NCI-H187 (cell line): Measurements from ENCODE around the gene RHOXF2B.
"Not testable (repeated sequence)": the region's sequence is repeated elsewhere in the genome, so short reads cannot be mapped to it uniquely, and the experiment has no call there.

ENCODE experiments used
- DNase-seq, 2 experiments: peaks; one replicate each; lab custom pipeline; 2025; lab: John Stamatoyannopoulos, UW

The RHOXF2B gene

DNA sequence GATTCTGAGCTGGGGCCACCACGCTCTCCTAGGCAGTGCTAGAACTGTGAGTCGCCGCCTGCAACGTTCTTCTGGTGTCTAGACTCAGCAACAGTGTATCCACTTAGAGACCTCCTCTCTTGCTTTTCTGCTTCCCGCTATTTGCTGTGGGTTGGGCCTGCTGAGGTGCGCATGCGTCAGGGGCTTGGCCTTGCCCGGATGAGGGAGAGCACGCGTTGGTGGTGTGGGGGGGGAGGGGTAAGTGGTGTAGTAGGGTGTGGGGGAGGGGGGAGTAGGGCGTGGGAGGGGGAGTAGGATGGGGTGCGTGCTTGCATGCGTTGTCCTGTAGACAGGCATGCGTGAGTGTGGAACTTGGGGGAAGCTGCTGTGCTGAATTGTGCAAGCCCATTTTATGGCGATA lies at the start of gene RHOXF2B:
Gene RHOXF2B, minus strand, starts transcription at position 101 of the 400 bp plus-strand sequence. CDS start 138 bp downstream, outside the sequence.
- not testable (repeated sequence) for DNase-seq

DNA sequence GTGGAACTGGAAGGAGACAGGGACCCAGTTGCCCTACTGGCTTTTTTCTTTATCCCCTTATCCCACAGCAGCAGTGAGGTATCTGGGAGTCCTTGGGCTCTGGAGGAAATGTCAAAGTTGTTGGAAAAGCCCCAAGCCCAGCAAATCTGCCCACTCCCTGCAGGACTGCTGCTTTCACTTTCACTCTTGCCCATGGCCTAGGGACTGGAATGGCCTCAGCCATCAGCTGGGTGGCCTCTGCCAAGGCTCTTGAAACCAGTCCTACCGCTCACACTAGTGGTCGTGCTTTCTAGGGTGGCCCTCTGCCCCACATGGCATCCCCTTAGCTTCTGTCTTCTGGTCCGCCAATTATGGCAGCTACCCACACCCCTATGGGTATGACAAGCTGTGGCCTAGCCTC lies 48.0 kb upstream of the RHOXF2B start:
- DNase-seq: no peak

DNA sequence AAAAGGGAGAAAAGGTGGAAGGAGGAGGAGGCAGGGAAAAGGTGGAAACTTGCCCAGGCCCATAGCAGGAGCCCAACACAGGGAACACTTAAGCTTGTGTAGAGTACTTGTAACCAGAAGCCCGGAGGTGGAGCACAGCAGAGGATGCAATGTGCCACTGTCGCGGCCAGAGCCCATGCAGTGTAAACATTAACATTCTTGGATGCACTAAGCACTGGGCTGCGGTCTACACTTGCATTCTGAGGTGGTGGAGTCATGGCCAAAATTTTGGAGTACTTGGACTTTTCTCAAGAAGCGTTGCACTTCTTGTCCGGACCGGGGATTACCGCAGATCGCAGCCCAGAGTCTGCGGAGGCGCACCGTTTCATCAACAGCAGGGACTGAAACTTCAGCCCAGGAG lies 42.7 kb upstream of the RHOXF2B start:
- no peak for DNase-seq

DNA sequence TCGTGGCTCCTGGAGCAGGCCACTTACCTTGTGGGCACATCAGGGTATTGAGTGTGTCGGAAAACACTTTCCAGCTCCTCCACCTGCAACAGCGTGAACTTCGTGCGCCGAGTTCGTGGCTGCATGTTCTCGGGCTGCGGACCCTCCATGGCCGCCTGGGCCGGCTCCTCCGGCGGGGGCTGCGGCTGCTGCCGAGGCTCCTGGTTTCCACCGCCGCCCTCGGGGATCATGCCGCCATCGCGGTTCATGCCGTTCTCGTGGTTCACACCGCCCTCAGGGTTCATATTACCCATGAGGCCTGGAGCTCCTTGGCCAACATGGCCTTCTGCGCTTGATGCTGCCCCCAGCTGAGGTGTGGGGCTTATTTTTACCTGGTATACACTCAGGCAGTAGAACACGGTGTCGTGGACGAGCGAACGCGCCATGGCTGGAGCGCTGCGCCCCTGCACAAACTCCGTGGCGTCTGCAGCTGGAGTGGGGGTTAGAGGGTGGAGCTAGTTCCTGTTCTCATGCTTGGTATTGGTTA lies 38.0 kb upstream of the RHOXF2B start, which contains the start of gene RHOXF1:
Gene RHOXF1, minus strand, starts transcription at position 476 of the 526 bp plus-strand sequence. Its CDS starts 51 bp downstream, at position 425.
- DNase-seq: no peak

DNA sequence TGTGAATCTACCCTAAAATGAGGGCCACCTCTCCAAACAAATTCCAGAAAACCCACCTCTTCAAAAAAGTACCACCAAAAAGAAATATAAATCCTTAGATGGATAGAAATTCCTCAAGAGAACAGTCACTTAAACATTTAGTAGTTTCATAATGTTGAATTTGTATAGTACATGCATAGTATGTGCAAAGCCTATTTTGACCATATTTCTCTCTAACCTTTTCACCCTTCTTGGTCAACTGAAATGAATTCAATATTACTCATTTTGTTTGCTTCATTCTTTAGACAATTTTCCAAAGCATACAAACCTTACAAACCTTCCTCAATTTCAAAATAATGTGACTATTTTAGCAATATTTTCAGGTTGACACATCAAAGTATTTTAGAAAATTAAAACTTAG lies 34.1 kb upstream of the RHOXF2B start:
- no peak for DNase-seq

DNA sequence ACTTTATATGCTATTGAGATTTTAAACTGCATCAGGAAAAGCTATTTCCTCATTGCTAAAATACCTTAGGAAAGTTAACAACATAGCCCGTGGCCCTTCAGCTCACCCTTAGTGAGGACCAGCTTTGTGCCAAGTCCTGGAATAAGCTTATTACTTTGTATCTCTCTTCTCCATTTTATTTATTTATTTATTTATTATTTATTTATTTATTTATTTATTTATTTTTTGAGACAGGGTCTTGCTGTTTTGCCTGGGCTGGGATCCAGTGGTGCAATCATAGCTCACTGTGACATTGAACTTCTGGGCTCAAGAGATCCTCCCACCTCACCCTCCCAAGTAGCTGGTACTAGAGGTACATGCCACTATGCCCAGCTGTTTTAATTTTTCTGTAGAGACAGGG lies 31.9 kb upstream of the RHOXF2B start:
- no peak for DNase-seq

DNA sequence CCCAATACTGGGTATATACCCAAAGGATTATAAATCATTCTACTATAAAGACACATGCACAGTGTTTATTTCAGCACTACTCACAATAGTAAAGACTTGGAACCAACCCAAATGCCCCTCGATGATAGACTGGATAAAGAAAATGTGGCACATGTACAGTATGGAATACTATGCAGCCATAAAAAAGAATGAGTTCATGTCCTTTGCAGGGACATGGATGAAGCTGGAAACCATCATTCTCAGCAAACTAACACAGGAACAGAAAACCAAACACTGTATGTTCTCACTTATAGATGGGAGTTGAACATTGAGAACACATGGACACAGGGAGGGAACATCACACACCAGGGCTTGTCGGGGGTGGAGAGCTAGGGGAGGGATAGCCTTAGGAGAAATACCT lies 27.2 kb upstream of the RHOXF2B start:
- not testable (repeated sequence) for DNase-seq

DNA sequence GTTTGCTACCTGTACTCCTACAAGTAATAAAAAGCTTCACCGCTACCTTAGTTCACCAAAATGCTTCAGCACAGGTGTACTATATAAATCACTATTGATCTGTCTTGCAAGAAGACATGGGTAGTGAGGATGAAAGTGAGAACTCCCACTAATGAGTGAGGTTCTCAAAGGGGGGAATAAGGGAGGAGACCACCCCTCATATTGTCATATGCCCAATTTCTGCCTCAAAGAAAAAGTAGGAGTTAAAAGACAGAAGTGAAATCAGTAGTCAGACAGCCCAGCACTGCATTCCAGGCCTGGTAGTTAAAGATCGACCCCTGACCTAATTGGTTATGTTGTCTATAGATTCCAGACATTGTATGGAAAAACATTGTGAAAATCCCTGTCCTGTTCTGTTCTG lies 23.6 kb upstream of the RHOXF2B start:
- not testable (repeated sequence) for DNase-seq

DNA sequence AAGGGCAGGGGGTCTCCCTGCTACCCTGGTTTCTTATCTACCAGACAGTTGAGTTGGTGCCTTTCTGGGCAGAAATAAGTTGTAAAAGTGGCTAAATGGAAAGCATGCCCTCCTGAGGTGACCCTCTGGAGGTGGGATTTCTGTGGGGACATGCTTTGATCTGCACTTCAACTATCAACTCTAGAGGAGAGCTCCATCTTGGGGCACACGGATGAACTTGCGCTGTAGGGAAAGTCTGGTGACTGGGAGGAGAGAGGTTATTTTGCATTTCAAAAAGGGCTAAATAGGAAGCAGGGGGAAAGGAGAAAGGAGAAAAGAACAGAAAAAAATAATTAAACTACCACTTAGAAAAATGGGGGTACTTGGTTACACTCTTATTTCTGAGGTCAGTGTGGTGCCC lies 12.7 kb upstream of the RHOXF2B start:
- no peak for DNase-seq

DNA sequence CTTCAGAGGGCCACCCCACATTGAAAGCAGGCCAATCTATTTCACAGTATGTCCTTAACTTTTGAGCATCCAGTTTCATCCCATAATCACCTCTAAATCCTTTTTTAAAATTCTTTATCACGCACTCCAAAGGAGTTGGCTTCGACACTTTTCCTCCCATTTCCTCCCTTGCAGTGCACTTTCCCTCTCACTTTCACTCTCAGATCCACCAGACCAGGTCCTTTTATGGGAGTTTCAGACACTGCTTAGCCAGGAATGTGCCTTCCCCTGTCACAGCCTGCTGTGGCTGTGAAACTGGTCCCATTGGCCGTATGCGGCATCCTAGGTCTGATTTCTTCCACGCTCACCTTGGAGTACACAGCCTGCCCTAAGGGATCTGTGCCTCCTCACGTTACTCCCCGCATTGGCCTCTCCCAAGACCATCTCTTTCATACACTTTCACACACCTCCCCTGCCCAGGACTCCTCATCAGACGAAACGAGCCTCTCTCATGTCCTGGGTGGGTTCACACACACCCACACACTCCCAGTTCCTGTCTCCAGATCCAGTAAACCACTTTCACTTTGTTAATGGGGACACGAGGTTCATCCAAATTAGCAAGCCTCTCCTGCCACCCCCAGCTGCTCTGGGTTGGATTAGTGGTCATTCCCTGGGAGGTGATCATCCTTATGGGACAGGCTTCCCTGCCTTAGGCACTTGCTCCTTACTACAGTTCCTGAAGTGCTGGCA lies 10.0 kb upstream of the RHOXF2B start:
- no peak for DNase-seq

DNA sequence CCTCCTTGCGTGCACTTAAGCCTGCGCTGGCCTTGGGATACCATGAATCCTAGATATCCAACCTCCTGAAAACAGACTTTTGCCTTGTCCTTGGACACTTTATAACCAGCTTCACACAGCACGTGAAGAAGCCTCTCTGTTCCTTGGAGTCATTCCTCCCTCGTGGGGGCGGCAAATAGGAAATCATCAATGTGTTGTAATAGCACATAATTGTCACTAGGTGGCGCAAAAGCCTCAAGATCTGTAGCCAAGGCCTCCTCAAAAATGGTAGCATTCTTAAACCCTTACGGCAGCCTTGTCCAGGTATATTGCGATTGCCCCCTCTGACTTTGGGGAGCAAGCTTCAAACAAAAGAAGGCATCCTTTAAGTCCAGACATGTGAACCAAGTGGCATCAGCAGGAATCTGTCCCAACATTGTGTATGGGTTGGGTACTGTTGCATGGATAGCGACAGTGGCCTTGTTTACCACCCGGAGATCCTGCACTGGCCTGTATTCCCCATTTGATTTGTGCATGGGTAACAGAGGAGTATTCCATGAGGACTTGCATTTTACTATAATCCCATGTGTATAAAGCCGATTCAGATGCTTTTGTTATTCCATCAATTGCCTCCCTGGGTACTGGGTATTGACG lies 8.2 kb upstream of the RHOXF2B start:
- not testable (repeated sequence) for DNase-seq

DNA sequence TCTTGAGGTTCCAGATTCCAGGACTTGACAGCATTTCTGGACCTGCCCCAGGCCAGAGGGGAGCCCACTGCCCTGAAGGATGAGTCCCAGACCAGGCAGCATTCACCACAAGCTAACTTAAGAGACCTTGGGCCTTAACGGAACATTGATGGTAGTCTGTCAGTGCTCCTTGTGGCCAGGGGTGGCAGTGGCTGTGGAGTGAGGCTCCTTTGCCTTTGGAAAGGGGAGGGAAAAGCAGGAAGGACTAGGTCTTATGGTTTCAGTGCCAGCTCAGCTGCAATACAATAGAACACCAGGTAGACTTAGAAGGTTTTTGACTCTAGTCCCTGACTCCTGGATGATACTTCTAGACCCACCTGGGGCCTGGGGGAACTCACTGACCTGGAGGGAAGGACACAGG lies 11.3 kb downstream of the RHOXF2B start:
- not testable (repeated sequence) for DNase-seq

DNA sequence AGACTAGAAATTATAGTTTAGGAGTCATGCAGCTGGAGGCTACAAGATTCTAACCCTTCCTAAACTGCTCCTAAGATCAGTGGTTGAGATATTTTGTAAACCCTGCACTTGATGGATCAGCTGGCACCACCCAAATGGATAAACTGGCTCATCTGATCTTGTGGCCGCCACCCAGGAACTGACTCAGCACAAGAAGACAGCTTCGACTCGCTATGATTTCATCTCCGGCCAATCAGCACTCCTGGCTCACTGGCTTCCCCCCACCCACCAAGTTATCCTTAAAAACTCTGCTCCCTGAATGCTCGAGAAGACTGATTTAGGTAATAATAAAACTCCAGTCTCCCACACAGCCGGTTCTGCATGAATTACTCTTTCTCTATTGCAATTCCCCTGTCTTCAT lies 34.8 kb downstream of the RHOXF2B start:
- not testable (repeated sequence) for DNase-seq

DNA sequence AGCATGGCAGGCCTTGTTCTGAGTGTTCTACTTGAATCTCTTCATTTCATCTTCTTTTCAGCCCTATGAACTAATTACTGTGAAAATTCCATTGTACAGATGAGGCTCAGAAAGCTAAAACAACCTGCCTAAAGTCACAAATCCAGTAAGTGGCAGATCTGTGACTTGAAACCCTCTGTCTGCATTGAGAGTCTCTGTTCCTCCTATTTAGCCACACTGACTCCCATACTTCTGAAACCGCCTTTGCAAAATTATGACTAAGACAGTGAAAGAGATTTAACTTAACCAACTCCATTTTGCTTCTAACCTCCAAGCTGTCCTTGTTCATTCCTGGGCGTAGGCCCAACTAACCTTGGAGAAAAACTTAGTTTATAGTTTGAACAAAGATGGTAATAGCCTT lies 35.2 kb downstream of the RHOXF2B start:
- DNase-seq: not testable (repeated sequence)

DNA sequence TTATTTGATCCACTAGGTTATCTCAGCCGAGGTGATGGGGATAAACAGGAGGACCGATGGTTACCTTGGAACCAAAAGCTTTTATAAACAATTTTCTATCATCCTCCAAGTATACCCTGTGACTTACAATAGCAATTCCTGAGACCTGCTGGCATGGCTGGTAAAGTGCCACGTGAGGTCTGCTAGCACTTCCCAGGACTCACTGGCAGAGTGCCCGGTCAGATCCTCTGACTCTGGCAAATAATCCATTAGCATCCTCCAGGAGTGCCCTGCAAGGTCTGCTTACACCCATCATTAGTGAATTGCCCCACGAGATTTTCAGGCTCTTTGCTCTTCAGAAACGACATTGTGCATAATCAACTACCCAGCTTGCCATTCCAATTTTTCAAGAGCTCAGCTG lies 37.3 kb downstream of the RHOXF2B start:
- not testable (repeated sequence) for DNase-seq

DNA sequence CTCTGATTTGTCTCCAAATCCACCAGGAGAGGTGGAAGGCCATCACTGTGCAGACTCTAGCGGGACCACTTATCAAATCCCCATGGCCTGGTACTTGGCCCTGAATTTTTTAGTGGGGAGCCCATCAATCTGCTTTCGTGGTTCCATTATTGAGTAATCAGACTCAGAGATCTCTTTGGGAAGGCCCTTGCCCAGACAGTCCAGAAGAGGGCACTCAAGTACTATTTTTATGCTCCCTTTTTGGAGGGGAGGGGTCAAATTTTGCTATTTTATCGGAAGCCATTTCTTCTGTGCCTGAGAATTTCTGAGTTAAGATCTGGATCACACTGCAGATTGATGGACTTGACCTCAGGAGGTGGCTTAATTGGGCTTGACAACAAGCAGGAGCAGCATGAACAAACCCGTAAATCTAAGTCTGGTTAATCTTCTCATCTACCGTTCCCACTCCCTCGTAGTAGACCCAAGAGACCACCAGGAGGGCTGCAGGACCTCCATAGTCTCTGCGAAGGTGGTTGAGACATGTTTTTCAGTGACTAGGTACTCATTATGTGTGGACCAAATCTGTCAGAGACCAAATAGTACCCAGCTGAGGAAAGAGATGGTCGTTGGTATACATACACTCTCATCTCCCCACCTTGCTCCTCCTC lies 38.3 kb downstream of the RHOXF2B start:
- not testable (repeated sequence) for DNase-seq

DNA sequence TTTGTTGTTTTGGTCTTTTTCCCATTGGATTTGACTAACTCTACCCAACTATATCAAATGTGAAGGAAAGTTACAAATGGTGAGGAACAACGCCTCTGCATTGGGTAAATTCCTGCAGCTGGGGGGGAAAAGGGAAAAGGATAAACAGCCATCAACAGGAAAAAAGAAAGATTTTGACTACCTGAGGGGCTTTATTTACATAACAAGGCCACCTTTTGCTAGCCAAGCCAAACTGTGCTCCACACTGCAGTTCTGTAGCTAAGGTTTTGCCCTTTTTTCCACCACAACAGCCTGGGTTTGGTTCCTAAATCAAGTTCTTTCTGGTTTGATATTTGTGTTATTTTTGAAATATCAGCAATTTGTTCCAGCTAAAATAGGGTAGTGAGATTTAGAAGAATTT lies 40.8 kb downstream of the RHOXF2B start:
- DNase-seq: no peak

DNA sequence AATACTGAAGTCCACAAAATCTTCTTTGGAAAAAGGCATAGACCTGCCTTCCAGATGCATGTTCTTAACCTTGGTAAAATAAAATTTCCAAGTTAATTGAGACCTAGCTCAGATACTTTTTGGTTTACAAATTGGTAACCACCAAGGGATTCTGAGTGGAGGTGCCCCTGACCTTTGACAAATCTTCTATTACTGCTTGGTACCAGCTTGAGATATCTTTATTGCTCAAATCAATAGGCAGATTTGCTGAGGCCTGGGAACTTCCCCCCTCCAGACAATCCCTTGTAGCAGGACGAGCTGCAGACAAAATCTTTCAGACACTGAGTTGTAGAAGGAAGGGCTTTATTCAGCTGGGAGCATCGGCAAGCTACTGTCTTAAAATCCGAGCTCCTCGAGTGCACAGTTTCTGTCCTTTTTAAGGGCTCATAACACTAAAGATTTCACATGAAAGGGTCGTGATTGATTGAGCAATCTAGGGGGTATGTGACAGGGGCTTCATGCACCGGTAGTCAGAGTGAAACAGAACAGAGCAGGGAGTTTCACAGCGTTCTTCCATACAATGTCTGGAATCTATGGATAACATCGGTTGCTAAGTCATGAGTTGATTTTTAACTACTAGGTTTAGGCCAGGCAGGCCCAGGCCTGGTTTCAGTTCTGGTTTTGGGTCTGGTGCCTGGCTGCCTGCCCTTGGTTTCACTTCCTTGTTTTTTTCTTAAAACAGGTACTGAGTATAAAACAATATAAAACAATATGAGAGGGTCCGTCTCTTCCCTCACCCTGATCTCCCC lies 41.8 kb downstream of the RHOXF2B start:
- DNase-seq: not testable (repeated sequence)

DNA sequence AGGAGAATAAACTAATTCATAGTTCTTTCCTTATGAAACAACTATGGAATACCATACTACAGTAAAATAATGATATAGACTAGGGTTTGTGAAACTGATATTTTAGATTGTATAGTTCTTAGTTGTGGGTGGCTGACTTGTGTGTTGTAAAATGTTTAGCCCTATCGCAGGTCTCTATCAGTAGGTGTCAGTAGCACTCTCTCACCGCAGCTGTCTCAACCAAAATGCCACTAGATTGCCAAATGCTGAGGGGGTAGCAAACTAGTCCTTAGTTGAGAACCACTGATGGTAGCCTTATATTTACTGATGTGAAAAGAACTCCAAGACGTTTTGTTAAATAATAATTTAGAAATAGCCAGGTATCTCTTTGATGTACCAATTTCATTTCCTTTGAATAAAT lies 48.1 kb downstream of the RHOXF2B start:
- no peak for DNase-seq

DNA sequence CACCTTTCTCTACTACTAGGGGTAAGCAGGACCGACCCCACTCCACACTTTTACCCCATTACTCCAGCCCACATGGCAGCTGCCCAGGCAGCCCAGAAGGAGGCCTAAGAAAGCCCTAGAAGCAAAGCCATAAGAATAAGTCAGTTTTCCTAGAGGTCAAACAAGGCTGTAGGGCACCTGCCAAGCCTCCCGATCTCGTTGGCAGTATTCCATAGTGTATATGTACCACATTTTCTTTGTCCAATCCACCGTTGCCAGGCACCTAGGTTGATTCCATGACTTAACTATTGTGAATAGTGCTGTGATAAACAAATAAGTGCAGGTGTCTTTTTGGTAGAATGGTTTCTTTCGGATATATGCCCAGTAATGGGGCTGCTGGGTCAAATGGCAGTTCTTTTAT lies 54.2 kb downstream of the RHOXF2B start:
- DNase-seq: no peak

DNA sequence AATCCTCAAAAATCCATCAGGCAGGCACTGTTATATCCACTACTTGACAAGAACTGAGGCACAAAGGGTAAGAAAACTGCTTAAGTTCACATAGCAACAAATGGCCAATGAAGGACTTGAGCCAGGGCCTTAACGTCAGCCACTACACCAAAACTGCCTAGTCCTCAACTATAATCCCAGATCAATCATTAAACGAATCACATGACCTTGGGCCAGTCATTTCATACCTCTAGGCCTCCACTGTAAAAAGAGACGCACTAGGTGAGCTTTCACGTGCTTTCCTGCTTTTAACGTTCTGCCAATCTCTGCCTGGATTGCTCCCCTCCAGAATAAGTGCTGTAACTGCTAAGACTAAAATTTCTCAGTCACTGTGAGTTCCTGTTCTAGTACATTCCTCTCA lies 54.7 kb downstream of the RHOXF2B start:
- DNase-seq: no peak
